Measurements from ENCODE around the gene CNTNAP2. TPM values are rescaled to one million over a fixed set of nuclear protein-coding genes. Genes with fewer than 3 reads are reported as not detected.

The CNTNAP2 gene
- total RNA-seq, 6 experiments from 2014 or later: 0.07 to 0.13 (median 0.12) TPM; not detected in 3

DNA sequence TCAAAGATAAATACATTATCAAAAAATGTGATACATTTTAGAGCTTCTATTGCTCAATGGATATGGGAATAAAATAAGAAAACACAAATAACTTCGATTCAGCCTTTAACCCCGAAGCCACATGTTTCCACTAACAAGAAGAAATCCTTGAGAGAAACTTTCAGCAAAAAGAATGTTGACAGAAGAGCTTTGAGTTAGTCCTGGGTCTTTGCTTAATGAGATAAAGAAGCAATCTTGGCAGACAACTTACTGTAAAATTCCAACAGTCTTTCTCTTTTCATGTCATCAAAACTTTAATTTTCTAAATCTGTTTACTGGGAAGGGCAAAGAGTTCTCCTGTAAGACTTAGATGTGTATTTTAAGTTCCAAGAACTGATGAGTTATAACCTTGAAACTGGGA lies 810.2 kb downstream of the CNTNAP2 start:
- H3K4me1 Mint-ChIP-seq (ENCODE audit: low read depth): no peaks in the 10 kb centered on the region
- H3K9me3 Mint-ChIP-seq: peaks cover 4% of the 10 kb centered on the region; the same call in 1 of the 2 replicates
- TF ChIP-seq, protein P1, sequence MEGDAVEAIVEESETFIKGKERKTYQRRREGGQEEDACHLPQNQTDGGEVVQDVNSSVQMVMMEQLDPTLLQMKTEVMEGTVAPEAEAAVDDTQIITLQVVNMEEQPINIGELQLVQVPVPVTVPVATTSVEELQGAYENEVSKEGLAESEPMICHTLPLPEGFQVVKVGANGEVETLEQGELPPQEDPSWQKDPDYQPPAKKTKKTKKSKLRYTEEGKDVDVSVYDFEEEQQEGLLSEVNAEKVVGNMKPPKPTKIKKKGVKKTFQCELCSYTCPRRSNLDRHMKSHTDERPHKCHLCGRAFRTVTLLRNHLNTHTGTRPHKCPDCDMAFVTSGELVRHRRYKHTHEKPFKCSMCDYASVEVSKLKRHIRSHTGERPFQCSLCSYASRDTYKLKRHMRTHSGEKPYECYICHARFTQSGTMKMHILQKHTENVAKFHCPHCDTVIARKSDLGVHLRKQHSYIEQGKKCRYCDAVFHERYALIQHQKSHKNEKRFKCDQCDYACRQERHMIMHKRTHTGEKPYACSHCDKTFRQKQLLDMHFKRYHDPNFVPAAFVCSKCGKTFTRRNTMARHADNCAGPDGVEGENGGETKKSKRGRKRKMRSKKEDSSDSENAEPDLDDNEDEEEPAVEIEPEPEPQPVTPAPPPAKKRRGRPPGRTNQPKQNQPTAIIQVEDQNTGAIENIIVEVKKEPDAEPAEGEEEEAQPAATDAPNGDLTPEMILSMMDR (IDR thresholded peaks at IDR 0.05): no peak
- no peaks in the 10 kb centered on the region for H3K27me3 Mint-ChIP-seq (ENCODE audit: insufficient read depth)
- DNase-seq: no peak
- no peak overlapping the region for H3K4me3 Mint-ChIP-seq
- H3K27ac Mint-ChIP-seq: no peak overlapping the region
- H3K36me3 Mint-ChIP-seq (ENCODE audit: low read depth): no peaks in the 10 kb centered on the region

- Mint-ChIP-seq H3K27ac (no peak overlapping the region), H3K27me3 (ENCODE audit: insufficient read depth) (no peaks in the 10 kb centered on the region)
- DNase-seq: no peak
Observed at GRCh38 chr7:146937836-146938235, 821.2 kb downstream of the CNTNAP2 start.

GRCh38 chr7:146943483-146943882 lies 826.9 kb downstream of the CNTNAP2 start:
- Mint-ChIP-seq H3K4me1 (ENCODE audit: low read depth) (no peaks in the 10 kb centered on the region), H3K36me3 (ENCODE audit: low read depth) (no peaks in the 10 kb centered on the region), H3K9me3 (peaks cover 7% of the 10 kb centered on the region), H3K27ac (no peak overlapping the region), H3K4me3 (no peak overlapping the region), H3K27me3 (ENCODE audit: insufficient read depth) (no peaks in the 10 kb centered on the region)
- DNase-seq: no peak
- TF ChIP-seq, protein P1 (IDR thresholded peaks at IDR 0.05): no peak

More at GRCh38 chr7:146937836-146938235, 821.2 kb downstream of the CNTNAP2 start:
- Mint-ChIP-seq H3K4me1 (ENCODE audit: low read depth) (no peaks in the 10 kb centered on the region), H3K4me3 (no peak overlapping the region), H3K36me3 (ENCODE audit: low read depth) (no peaks in the 10 kb centered on the region), H3K9me3 (peaks cover 12% of the 10 kb centered on the region; the same call in 1 of the 2 replicates)
- TF ChIP-seq, protein P1 (IDR thresholded peaks at IDR 0.05): no peak

DNA sequence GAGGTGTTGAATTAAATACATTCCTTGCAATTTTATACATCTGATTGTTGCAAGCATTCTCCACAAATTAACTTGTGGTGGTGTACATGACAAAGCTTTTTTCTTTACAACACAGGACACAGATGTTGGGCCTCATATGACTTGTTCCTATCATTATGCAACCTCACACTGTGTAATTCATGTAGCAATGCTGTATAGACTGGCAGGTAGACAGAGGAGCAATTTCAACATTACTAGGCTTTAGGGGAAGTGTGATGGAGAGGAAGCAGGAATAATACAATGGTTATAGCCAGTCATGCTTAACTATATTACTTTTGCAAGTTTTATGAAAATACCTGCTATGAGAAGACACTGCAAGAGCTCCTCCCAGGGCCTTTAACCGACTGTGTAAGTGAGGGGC lies 832.1 kb downstream of the CNTNAP2 start:
- TF ChIP-seq, protein P1 (IDR thresholded peaks at IDR 0.05): no peak
- no peak for DNase-seq
- no peaks in the 10 kb centered on the region for H3K36me3 Mint-ChIP-seq (ENCODE audit: low read depth)
- H3K27me3 Mint-ChIP-seq (ENCODE audit: insufficient read depth): no peaks in the 10 kb centered on the region
- H3K27ac Mint-ChIP-seq: no peak overlapping the region
- H3K4me1 Mint-ChIP-seq (ENCODE audit: low read depth): no peaks in the 10 kb centered on the region
- no peak overlapping the region for H3K4me3 Mint-ChIP-seq
- peaks cover 29% of the 10 kb centered on the region for H3K9me3 Mint-ChIP-seq

GRCh38 chr7:146956321-146956720 lies 839.7 kb downstream of the CNTNAP2 start:
- DNase-seq: no peak
- no peak overlapping the region for H3K27ac Mint-ChIP-seq
- H3K4me3 Mint-ChIP-seq: no peak overlapping the region
- no peaks in the 10 kb centered on the region; the same call in 1 of the 2 replicates for H3K27me3 Mint-ChIP-seq (ENCODE audit: insufficient read depth)
- H3K4me1 Mint-ChIP-seq (ENCODE audit: low read depth): no peaks in the 10 kb centered on the region
- no peaks in the 10 kb centered on the region for H3K36me3 Mint-ChIP-seq (ENCODE audit: low read depth)
- TF ChIP-seq, protein P1 (IDR thresholded peaks at IDR 0.05): no peak
- H3K9me3 Mint-ChIP-seq: peaks cover 36% of the 10 kb centered on the region

GRCh38 chr7:146956853-146957252 lies 840.3 kb downstream of the CNTNAP2 start:
- no peak for DNase-seq
- Mint-ChIP-seq H3K27me3 (ENCODE audit: insufficient read depth) (no peaks in the 10 kb centered on the region; the same call in 1 of the 2 replicates), H3K36me3 (ENCODE audit: low read depth) (no peaks in the 10 kb centered on the region), H3K27ac (no peak overlapping the region), H3K9me3 (peaks cover 31% of the 10 kb centered on the region), H3K4me1 (ENCODE audit: low read depth) (no peaks in the 10 kb centered on the region), H3K4me3 (no peak overlapping the region)
- TF ChIP-seq, protein P1 (IDR thresholded peaks at IDR 0.05): no peak

All from HFFc6 (cell line).